Left forelimb (tissue), 1 donor: ENCODE data around the gene NRG2.

ENCODE experiments used
- DNase-seq: peaks from one replicate; pipeline ENCODE4 v3.0.0-alpha.2; 2018; ENCODE audit warnings: low spot score

Gene NRG2

GRCh38 chr5:139968547-139969261 lies 74.4 kb downstream of the NRG2 start:
- peak; percentile 89 for DNase-seq

GRCh38 chr5:139967353-139967752 lies 75.7 kb downstream of the NRG2 start:
- DNase-seq: no peak

GRCh38 chr5:139966856-139967255 lies 76.2 kb downstream of the NRG2 start:
- DNase-seq: no peak

- DNase-seq: no peak
These were observed 78.0 kb downstream of the NRG2 start for GRCh38 chr5:139964994-139965565.

GRCh38 chr5:139964266-139964993 lies 78.7 kb downstream of the NRG2 start:
- no peak for DNase-seq

GRCh38 chr5:139962445-139962844 lies 80.7 kb downstream of the NRG2 start:
- no peak for DNase-seq

- DNase-seq: no peak
These were observed 81.5 kb downstream of the NRG2 start for GRCh38 chr5:139961435-139962157.

GRCh38 chr5:139960723-139961383 lies 82.2 kb downstream of the NRG2 start:
- DNase-seq: no peak

GRCh38 chr5:139958432-139959148 lies 84.5 kb downstream of the NRG2 start:
- no peak for DNase-seq

GRCh38 chr5:139956342-139956741 lies 86.8 kb downstream of the NRG2 start:
- DNase-seq: no peak

- DNase-seq: no peak
These were observed 87.4 kb downstream of the NRG2 start for GRCh38 chr5:139955616-139956273.

- no peak for DNase-seq
These were observed 88.0 kb downstream of the NRG2 start for GRCh38 chr5:139955053-139955605.

- DNase-seq: no peak
These were observed 88.6 kb downstream of the NRG2 start for GRCh38 chr5:139954462-139954861.

- no peak for DNase-seq
These were observed 89.1 kb downstream of the NRG2 start for GRCh38 chr5:139954022-139954421.

- DNase-seq: no peak
These were observed 90.5 kb downstream of the NRG2 start for GRCh38 chr5:139952574-139952973.

GRCh38 chr5:139951983-139952382 lies 91.1 kb downstream of the NRG2 start:
- DNase-seq: no peak

- DNase-seq: no peak
These were observed 91.7 kb downstream of the NRG2 start for GRCh38 chr5:139951296-139951924.

GRCh38 chr5:139950436-139950835 lies 92.7 kb downstream of the NRG2 start:
- DNase-seq: no peak

- DNase-seq: no peak
These were observed 93.4 kb downstream of the NRG2 start for GRCh38 chr5:139949710-139950109.

GRCh38 chr5:139947727-139948126 lies 95.4 kb downstream of the NRG2 start:
- DNase-seq: no peak
